ENCODE measurements around the gene HNRNPK. TPM values are rescaled to one million over a fixed set of nuclear protein-coding genes. Genes with fewer than 3 reads are reported as not detected.

Gene HNRNPK
- total and polyA plus RNA-seq, 10 of the 15 experiments (the other 5 are each of a cell fraction or from before 2014, with no cell fraction given), result 235 to 970 (median 652) TPM

DNA sequence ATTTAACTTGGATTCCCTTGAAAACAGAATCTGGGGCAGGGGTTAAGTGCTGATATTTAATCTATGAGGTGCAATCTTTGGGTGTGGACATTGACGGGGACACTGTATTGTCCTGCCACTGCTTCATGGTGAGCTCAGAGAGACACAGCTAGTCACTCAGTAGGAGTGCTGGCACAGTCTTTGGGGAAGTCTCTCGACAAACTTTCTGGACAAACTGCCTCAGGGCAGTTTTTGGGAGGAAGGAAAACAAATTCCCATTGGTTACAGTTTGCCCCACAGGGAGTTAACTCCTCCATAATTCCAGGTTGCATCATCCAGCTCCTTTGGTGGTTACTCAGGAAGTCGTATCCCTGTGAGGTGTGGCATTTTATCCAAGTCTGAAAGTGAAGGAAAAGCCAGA, 17.9 kb downstream of the HNRNPK start:
- TF ChIP-seq TBL1XR1 (IDR thresholded peaks at IDR 0.05; ENCODE audit: low read depth, low read length) (no peak), RB1 (IDR thresholded peaks at IDR 0.05; ENCODE audit: borderline replicate concordance) (no peak), NFYB (IDR thresholded peaks at IDR 0.05; ENCODE audit: insufficient read depth, low read depth, low read length) (no peak), STAT3 (IDR thresholded peaks at IDR 0.05; ENCODE audit: low read depth, low read length) (no peak)
- TF ChIP-seq, protein P1, sequence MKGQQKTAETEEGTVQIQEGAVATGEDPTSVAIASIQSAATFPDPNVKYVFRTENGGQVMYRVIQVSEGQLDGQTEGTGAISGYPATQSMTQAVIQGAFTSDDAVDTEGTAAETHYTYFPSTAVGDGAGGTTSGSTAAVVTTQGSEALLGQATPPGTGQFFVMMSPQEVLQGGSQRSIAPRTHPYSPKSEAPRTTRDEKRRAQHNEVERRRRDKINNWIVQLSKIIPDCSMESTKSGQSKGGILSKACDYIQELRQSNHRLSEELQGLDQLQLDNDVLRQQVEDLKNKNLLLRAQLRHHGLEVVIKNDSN (IDR thresholded peaks at IDR 0.05; ENCODE audit: borderline replicate concordance, extremely low read length, insufficient read depth, low read depth, low read length), result no peak
- Histone ChIP-seq H3K4me1 (ENCODE audit: control insufficient read depth, insufficient read depth, low read length) (no peaks in the 10 kb centered on the region), H3K27ac (ENCODE audit: control insufficient read depth, insufficient read depth) (no peak overlapping the region), H3K36me3 (ENCODE audit: control insufficient read depth in 2 of 2, insufficient read depth in 2 of 2, low read length in 1 of 2) (peaks cover 0 to under 1% of the 10 kb centered on the region in 2 experiments; a peak in 2 of 4 replicates), H3K4me2 (ENCODE audit: control insufficient read depth, insufficient read depth) (no peak overlapping the region), H3K4me3 (no peak overlapping the region), H3K9me3 (replicated peaks; ENCODE audit: control insufficient read depth, insufficient read depth, low read length) (no peaks in the 10 kb centered on the region), H2AFZ (ENCODE audit: control insufficient read depth, low read depth, low read length) (no peak overlapping the region), H3K27me3 (replicated peaks in 1 of 2; ENCODE audit: control insufficient read depth in 2 of 2, insufficient read depth in 2 of 2, low read length in 1 of 2) (no peaks in the 10 kb centered on the region), H3K9ac (ENCODE audit: control insufficient read depth, insufficient read depth, low read length) (no peak overlapping the region), H4K20me1 (ENCODE audit: control insufficient read depth, insufficient read depth) (no peaks in the 10 kb centered on the region), H3K79me2 (ENCODE audit: control insufficient read depth, insufficient read depth, low read length) (no peaks in the 10 kb centered on the region)
- in situ Hi-C loops (cut with MboI), result no loop called here
- SMC1A ChIA-PET (ENCODE audit: uncharacterized antibody, unreplicated experiment), result interaction anchor here (1.4 to 2.1 kb wide), 2 partner anchors 10 to 17 kb away, joined by 3 to 12 read pairs; no protein-coding TSS in a partner anchor
- DNase-seq (ENCODE audit: low read depth, low spot score) (no peak), FAIRE-seq (no peak), ATAC-seq (no peak)
- RAD21 ChIA-PET (ENCODE audit: unreplicated experiment), result no interaction called here
- CTCF ChIA-PET, result interaction anchor here (1.2 to 2.7 kb wide), 2 partner anchors 22 to 299 kb away, joined by 3 to 11 read pairs; no protein-coding TSS in a partner anchor
- POLR2A ChIA-PET, result interaction anchor here (0.6 to 1.6 kb wide), 3 partner anchors 15 to 358 kb away, joined by 3 to 5 read pairs (median 4); no protein-coding TSS in a partner anchor
- intact Hi-C loops (cut with micrococcal nuclease; ENCODE audit: unreplicated experiment), result no loop called here
- WGBS (ENCODE audit: insufficient coverage, insufficient replicate concordance, low lambda C conversion rate, missing lambda C conversion rate), result 79% methylated on average over 3 of the region's 3 CpGs
- no TSS peak for BruUV-seq (replicated peaks)

DNA sequence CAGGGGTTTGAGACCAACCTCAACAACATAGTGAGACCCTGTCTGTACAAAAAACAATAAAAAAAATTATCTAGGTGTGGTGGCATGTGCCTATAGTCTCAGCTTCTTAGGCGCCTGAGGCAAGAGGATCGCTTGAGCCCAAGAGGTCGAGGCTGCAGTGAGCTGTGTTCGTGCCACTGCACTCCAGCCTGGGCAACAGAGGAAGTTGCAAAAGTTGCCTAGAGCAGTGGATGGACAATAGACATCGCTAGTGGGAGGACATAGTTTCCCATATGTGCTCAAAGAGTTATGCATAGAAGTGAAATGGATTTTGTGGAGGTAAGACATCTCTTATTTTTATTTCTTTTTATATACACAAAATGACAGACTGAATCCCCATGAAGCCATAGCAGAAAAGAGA, 19.0 kb downstream of the HNRNPK start:
- H3K4me1 ChIP-seq (ENCODE audit: control insufficient read depth, insufficient read depth, low read length), result no peaks in the 10 kb centered on the region
- RAD21 ChIA-PET (ENCODE audit: unreplicated experiment), result no interaction called here
- H3K9ac ChIP-seq (ENCODE audit: control insufficient read depth, insufficient read depth, low read length), result no peak overlapping the region
- H4K20me1 ChIP-seq (ENCODE audit: control insufficient read depth, insufficient read depth), result no peaks in the 10 kb centered on the region
- H3K27me3 ChIP-seq (replicated peaks in 1 of 2; ENCODE audit: control insufficient read depth in 2 of 2, insufficient read depth in 2 of 2, low read length in 1 of 2), result no peaks in the 10 kb centered on the region
- ATAC-seq, result no peak
- DNase-seq (ENCODE audit: low read depth, low spot score), result no peak
- H3K9me3 ChIP-seq (replicated peaks; ENCODE audit: control insufficient read depth, insufficient read depth, low read length), result no peaks in the 10 kb centered on the region
- H3K79me2 ChIP-seq (ENCODE audit: control insufficient read depth, insufficient read depth, low read length), result no peaks in the 10 kb centered on the region; the same call in 1 of the 2 replicates
- SMC1A ChIA-PET (ENCODE audit: uncharacterized antibody, unreplicated experiment), result interaction anchor here (1.4 to 2.0 kb wide), 2 partner anchors 10 to 300 kb away, joined by 4 to 6 read pairs; no protein-coding TSS in a partner anchor
- no peak for FAIRE-seq
- H3K36me3 ChIP-seq (ENCODE audit: control insufficient read depth in 2 of 2, insufficient read depth in 2 of 2, low read length in 1 of 2), result no peaks in the 10 kb centered on the region
- CTCF ChIA-PET, result interaction anchor here (1.0 to 2.7 kb wide), 2 partner anchors 9 to 300 kb away, joined by 4 to 11 read pairs; no protein-coding TSS in a partner anchor
- H2AFZ ChIP-seq (ENCODE audit: control insufficient read depth, low read depth, low read length), result no peak overlapping the region
- POLR2A ChIA-PET, result interaction anchor here (1.0 to 1.6 kb wide), 2 partner anchors 9 to 17 kb away, joined by 3 to 4 read pairs; no protein-coding TSS in a partner anchor
- intact Hi-C loops (cut with micrococcal nuclease; ENCODE audit: unreplicated experiment) (no loop called here), in situ Hi-C loops (cut with MboI) (no loop called here)
- no peak overlapping the region for H3K4me2 ChIP-seq (ENCODE audit: control insufficient read depth, insufficient read depth)
- no peak overlapping the region for H3K27ac ChIP-seq (ENCODE audit: control insufficient read depth, insufficient read depth)
- BruUV-seq (replicated peaks), result no TSS peak
- WGBS (ENCODE audit: insufficient coverage, insufficient replicate concordance, low lambda C conversion rate, missing lambda C conversion rate), result 53% methylated on average over 5 of the region's 5 CpGs
- no peak overlapping the region for H3K4me3 ChIP-seq
- no peak for TF ChIP-seq RCOR1 (conservative IDR thresholded peaks at IDR 0.05; ENCODE audit: low read depth, low read length)
- TF ChIP-seq, protein P2, sequence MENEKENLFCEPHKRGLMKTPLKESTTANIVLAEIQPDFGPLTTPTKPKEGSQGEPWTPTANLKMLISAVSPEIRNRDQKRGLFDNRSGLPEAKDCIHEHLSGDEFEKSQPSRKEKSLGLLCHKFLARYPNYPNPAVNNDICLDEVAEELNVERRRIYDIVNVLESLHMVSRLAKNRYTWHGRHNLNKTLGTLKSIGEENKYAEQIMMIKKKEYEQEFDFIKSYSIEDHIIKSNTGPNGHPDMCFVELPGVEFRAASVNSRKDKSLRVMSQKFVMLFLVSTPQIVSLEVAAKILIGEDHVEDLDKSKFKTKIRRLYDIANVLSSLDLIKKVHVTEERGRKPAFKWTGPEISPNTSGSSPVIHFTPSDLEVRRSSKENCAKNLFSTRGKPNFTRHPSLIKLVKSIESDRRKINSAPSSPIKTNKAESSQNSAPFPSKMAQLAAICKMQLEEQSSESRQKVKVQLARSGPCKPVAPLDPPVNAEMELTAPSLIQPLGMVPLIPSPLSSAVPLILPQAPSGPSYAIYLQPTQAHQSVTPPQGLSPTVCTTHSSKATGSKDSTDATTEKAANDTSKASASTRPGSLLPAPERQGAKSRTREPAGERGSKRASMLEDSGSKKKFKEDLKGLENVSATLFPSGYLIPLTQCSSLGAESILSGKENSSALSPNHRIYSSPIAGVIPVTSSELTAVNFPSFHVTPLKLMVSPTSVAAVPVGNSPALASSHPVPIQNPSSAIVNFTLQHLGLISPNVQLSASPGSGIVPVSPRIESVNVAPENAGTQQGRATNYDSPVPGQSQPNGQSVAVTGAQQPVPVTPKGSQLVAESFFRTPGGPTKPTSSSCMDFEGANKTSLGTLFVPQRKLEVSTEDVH (IDR thresholded peaks at IDR 0.05; ENCODE audit: low read depth, partially characterized antibody), result no peak
- TF ChIP-seq POLR2A (IDR thresholded peaks at IDR 0.05; ENCODE audit: low read depth, low read length), result no peak
- no peak for TF ChIP-seq TBL1XR1 (IDR thresholded peaks at IDR 0.05; ENCODE audit: low read depth, low read length)
- no peak for TF ChIP-seq IRF4 (IDR thresholded peaks at IDR 0.05; ENCODE audit: low read depth, low read length)
- TF ChIP-seq POLR2AphosphoS2 (IDR thresholded peaks at IDR 0.05; ENCODE audit: low read depth, low read length), result no peak
- TF ChIP-seq, protein P3, sequence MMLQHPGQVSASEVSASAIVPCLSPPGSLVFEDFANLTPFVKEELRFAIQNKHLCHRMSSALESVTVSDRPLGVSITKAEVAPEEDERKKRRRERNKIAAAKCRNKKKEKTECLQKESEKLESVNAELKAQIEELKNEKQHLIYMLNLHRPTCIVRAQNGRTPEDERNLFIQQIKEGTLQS (IDR thresholded peaks at IDR 0.05; ENCODE audit: borderline replicate concordance, extremely low read depth, low read depth, low read length), result no peak
- TF ChIP-seq, protein P4, sequence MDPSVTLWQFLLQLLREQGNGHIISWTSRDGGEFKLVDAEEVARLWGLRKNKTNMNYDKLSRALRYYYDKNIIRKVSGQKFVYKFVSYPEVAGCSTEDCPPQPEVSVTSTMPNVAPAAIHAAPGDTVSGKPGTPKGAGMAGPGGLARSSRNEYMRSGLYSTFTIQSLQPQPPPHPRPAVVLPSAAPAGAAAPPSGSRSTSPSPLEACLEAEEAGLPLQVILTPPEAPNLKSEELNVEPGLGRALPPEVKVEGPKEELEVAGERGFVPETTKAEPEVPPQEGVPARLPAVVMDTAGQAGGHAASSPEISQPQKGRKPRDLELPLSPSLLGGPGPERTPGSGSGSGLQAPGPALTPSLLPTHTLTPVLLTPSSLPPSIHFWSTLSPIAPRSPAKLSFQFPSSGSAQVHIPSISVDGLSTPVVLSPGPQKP (IDR thresholded peaks at IDR 0.05; ENCODE audit: low read depth, low read length), result no peak
